HL-60 (cell line): ENCODE measurements around the gene IRX6.

Experiments
- GABPA ChIP-seq: IDR thresholded peaks from 2 replicates; pipeline ENCODE4 v1.6.1; 2012; ENCODE audit warnings: low read depth
- POLR2AphosphoS5 ChIP-seq: IDR thresholded peaks from 2 replicates; pipeline ENCODE4 v1.6.1; 2012; ENCODE audit warnings: low read depth
- REST ChIP-seq: IDR thresholded peaks from 2 replicates; pipeline ENCODE4 v1.6.1; 2012; ENCODE audit warnings: low read depth; ENCODE audit not compliant: insufficient replicate concordance
- SPI1 ChIP-seq: IDR thresholded peaks from 2 replicates; pipeline ENCODE4 v1.6.1; 2012; ENCODE audit warnings: low read depth, mild to moderate bottlenecking, borderline replicate concordance
- TF ChIP-seq, protein P1 (sequence below): IDR thresholded peaks from one replicate; pipeline ENCODE4 v1.5.1; 2011; ENCODE audit warnings: low read length, control low read depth, inconsistent platforms; ENCODE audit not compliant: insufficient read depth

GRCh38 chr16:55378616-55379015, 54.6 kb downstream of the IRX6 start:
- TF ChIP-seq, protein P1, sequence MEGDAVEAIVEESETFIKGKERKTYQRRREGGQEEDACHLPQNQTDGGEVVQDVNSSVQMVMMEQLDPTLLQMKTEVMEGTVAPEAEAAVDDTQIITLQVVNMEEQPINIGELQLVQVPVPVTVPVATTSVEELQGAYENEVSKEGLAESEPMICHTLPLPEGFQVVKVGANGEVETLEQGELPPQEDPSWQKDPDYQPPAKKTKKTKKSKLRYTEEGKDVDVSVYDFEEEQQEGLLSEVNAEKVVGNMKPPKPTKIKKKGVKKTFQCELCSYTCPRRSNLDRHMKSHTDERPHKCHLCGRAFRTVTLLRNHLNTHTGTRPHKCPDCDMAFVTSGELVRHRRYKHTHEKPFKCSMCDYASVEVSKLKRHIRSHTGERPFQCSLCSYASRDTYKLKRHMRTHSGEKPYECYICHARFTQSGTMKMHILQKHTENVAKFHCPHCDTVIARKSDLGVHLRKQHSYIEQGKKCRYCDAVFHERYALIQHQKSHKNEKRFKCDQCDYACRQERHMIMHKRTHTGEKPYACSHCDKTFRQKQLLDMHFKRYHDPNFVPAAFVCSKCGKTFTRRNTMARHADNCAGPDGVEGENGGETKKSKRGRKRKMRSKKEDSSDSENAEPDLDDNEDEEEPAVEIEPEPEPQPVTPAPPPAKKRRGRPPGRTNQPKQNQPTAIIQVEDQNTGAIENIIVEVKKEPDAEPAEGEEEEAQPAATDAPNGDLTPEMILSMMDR = no peak
- TF ChIP-seq POLR2AphosphoS5 (no peak), REST (no peak), GABPA (no peak), SPI1 (no peak)
